GM12878 (cell line): ENCODE measurements around the gene MAN1A1.

Experiments used
- EP300 ChIP-seq, 2 experiments: fragments of 150-350 bp in 1 of 2; IDR thresholded peaks; 2 replicates each; pipeline ENCODE4 v1.6.1; 2011 to 2012; ENCODE audit warnings: low read depth in 2 of 2, low read length in 2 of 2, borderline replicate concordance in 1 of 2, improper control_type of control experiment in 1 of 2, inconsistent platforms in 1 of 2; ENCODE audit not compliant: control insufficient read depth in 1 of 2
- ESRRA ChIP-seq: IDR thresholded peaks from 2 replicates; pipeline ENCODE4 v1.6.1; 2012; ENCODE audit warnings: mild to moderate bottlenecking, low read length, improper control_type of control experiment
- JUNB ChIP-seq: IDR thresholded peaks from 2 replicates; pipeline ENCODE4 v1.6.1; 2016; ENCODE audit warnings: antibody characterized with exemption, mild to moderate bottlenecking
- TF ChIP-seq, protein P1 (sequence below): IDR thresholded peaks from 2 replicates; pipeline ENCODE4 v1.6.1; 2011; ENCODE audit warnings: mild to moderate bottlenecking, low read depth, low read length, moderate library complexity; ENCODE audit not compliant: insufficient replicate concordance
- TF ChIP-seq, protein P2 (sequence below), 3 experiments: IDR thresholded peaks in 2 of 3; conservative IDR thresholded peaks in 1 of 3; 2 replicates each; pipeline ENCODE4 v1.5.1; 2011; ENCODE audit warnings: low read depth in 3 of 3, low read length in 3 of 3, mild to moderate bottlenecking in 3 of 3, control low read depth in 2 of 3, moderate library complexity in 2 of 3, inconsistent platforms in 1 of 3, mixed read lengths in 1 of 3; ENCODE audit not compliant: control insufficient read depth in 2 of 3, insufficient read depth in 1 of 3; ENCODE audit errors: extremely low read depth in 1 of 3

DNA sequence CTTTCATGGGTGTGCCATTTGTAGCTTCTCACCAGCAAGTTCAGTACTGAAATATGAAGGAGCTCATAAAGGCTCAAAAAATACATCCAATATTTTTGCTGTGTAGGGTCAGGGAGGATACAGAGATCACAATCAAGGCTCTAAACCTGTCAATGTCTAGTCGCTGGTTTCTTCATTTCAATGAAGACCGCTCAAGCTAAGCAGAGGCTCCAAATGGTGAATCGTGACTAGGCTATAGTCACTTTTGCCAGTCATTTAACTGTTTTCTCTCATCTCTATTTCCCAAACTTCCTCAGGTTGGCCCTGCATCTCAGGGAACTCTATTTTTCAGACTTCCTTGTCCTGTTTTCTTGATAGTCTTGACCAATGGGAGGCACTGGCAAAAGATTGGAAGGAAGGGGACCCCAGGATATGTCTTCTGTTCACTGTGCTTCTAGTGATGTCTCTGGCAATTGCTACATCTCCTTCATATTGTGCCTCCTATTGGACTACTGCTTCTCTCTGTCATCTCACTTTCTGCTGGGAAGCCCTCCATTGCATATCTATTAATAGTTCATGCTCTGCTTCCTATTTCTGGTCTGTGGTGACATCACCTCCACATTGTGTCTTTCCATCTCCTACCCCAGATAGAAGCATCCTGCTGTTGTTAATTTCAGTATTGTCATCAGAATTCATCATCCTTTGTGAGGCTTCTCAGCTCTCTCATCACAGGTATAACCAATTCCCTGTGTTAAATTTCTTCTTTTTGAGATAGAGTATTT lies 183.4 kb downstream of the MAN1A1 start:
- TF ChIP-seq JUNB: no peak
- TF ChIP-seq, protein P1, sequence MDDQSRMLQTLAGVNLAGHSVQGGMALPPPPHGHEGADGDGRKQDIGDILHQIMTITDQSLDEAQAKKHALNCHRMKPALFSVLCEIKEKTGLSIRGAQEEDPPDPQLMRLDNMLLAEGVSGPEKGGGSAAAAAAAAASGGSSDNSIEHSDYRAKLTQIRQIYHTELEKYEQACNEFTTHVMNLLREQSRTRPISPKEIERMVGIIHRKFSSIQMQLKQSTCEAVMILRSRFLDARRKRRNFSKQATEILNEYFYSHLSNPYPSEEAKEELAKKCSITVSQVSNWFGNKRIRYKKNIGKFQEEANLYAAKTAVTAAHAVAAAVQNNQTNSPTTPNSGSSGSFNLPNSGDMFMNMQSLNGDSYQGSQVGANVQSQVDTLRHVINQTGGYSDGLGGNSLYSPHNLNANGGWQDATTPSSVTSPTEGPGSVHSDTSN: no peak
- no peak for TF ChIP-seq ESRRA
- TF ChIP-seq EP300 (IDR thresholded peaks at IDR 0.05; ENCODE audit: borderline replicate concordance in 1 of 2, control insufficient read depth in 1 of 2, low read depth in 2 of 2, low read length in 2 of 2): no peak
- TF ChIP-seq, protein P2, sequence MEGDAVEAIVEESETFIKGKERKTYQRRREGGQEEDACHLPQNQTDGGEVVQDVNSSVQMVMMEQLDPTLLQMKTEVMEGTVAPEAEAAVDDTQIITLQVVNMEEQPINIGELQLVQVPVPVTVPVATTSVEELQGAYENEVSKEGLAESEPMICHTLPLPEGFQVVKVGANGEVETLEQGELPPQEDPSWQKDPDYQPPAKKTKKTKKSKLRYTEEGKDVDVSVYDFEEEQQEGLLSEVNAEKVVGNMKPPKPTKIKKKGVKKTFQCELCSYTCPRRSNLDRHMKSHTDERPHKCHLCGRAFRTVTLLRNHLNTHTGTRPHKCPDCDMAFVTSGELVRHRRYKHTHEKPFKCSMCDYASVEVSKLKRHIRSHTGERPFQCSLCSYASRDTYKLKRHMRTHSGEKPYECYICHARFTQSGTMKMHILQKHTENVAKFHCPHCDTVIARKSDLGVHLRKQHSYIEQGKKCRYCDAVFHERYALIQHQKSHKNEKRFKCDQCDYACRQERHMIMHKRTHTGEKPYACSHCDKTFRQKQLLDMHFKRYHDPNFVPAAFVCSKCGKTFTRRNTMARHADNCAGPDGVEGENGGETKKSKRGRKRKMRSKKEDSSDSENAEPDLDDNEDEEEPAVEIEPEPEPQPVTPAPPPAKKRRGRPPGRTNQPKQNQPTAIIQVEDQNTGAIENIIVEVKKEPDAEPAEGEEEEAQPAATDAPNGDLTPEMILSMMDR (IDR thresholded peaks at IDR 0.05 in 2 of 3, conservative IDR thresholded peaks at IDR 0.05 in 1 of 3; ENCODE audit: control insufficient read depth in 2 of 3, extremely low read depth in 1 of 3, insufficient read depth in 1 of 3, low read depth in 3 of 3, low read length in 3 of 3): no peak
